Prostate gland (tissue), 2 donors: ENCODE measurements around the gene IL3RA. TPM values are rescaled to one million over a fixed set of nuclear protein-coding genes. Genes with fewer than 3 reads are reported as not detected.

ENCODE experiments used
- DNase-seq: peaks from one replicate; pipeline ENCODE4 v3.0.0-alpha.2; 2019; ENCODE audit warnings: low spot score
- H3K27ac ChIP-seq, 2 donors: fragments of 200-600 bp; sonication (generic); 2 replicates each; pipeline ENCODE4 v1.5.1; 2017 to 2019
- H3K27me3 ChIP-seq: fragments of 200-600 bp; sonication (generic); replicated peaks from 2 replicates; pipeline ENCODE4 v1.5.1; 2019; ENCODE audit not compliant: insufficient read depth
- H3K36me3 ChIP-seq, 2 donors: fragments of 200-600 bp; sonication (generic); 1 replicate in 1 of 2; 2 replicates in 1 of 2; pipeline versions ENCODE4 v1.5.1 to v1.8.1; 2017 to 2019
- H3K4me1 ChIP-seq: fragments of 200-600 bp; sonication (generic); replicated peaks from 2 replicates; pipeline ENCODE4 v1.5.1; 2019
- H3K4me3 ChIP-seq, 2 donors: fragments of 200-600 bp; sonication (generic); 2 replicates each; pipeline ENCODE4 v1.5.1; 2017 to 2019
- H3K9me3 ChIP-seq: fragments of 200-600 bp; sonication (generic); 2 replicates; pipeline ENCODE4 v1.5.1; 2017
- POLR2A ChIP-seq: fragments of 450-650 bp; IDR thresholded peaks from one replicate; pipeline ENCODE4 v1.6.1; 2016; ENCODE audit warnings: antibody characterized with exemption, mild to moderate bottlenecking
- POLR2AphosphoS5 ChIP-seq: sonication (generic); formaldehyde crosslinking; IDR thresholded peaks from one replicate; pipeline ENCODE4 v1.6.1; 2017; ENCODE audit warnings: antibody characterized with exemption
- WGBS: methylation state at CpG from one replicate; pipeline ENCODE4 v1.1.5; 2018; 5-methylcytosine and 5-hydroxymethylcytosine counted together
- intact Hi-C: fragments of 100-400 bp; cut with DNase I; formaldehyde crosslinking; loops from one replicate; pipeline ENCODE4 v1.14.2; 2022
- total RNA-seq, 2 donors: library from RNA; depleted of rRNA; stranded (reverse); fragments of >200 nt; gene quantifications; one replicate each; pipeline ENCODE4 v1.1.0, GENCODE V29; 2016
- TF ChIP-seq, protein P1 (sequence below), 4 experiments: fragments of 200-600 bp in 2 of 4; fragments of 450-650 bp in 2 of 4; sonication (generic) in 2 of 4; IDR thresholded peaks; 1 replicate in 3 of 4; 2 replicates in 1 of 4; pipeline ENCODE4 v1.5.1; 2016 to 2019; ENCODE audit warnings: antibody characterized with exemption in 4 of 4, mild to moderate bottlenecking in 2 of 4, moderate library complexity in 2 of 4

The IL3RA gene
- total RNA-seq, 2 donors from 2014 or later = 3.3 to 7.2 TPM

DNA sequence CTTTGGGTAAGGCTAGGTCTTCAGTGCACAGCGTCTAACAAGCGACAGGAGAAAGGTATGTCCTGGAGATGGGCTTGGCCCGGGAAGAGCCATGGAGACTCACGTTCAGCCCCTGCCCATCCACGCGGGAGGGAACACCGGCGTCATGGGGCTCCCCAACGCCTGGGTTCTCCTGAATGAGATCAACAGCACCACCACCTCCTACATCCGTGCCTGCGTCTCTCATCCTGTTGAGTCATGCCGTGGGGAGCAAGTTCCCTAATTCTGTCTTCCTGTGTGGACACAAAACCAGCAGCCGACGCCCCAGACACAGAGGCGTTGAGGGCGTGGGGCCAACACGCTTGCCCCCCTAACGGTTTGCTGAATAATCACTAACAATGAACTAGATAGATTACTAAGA, 20.1 kb upstream of the IL3RA start:
- Histone ChIP-seq H3K36me3 (no peaks in the 10 kb centered on the region), H3K27ac (no peak overlapping the region), H3K27me3 (no peaks in the 10 kb centered on the region), H3K4me3 (no peak overlapping the region), H3K4me1 (no peaks in the 10 kb centered on the region), H3K9me3 (no peaks in the 10 kb centered on the region)
- no peak for DNase-seq
- WGBS = 72% methylated on average over 18 of the region's 18 CpGs
- intact Hi-C loops = no loop called here
- TF ChIP-seq POLR2A (no peak), POLR2AphosphoS5 (no peak)
- TF ChIP-seq, protein P1, sequence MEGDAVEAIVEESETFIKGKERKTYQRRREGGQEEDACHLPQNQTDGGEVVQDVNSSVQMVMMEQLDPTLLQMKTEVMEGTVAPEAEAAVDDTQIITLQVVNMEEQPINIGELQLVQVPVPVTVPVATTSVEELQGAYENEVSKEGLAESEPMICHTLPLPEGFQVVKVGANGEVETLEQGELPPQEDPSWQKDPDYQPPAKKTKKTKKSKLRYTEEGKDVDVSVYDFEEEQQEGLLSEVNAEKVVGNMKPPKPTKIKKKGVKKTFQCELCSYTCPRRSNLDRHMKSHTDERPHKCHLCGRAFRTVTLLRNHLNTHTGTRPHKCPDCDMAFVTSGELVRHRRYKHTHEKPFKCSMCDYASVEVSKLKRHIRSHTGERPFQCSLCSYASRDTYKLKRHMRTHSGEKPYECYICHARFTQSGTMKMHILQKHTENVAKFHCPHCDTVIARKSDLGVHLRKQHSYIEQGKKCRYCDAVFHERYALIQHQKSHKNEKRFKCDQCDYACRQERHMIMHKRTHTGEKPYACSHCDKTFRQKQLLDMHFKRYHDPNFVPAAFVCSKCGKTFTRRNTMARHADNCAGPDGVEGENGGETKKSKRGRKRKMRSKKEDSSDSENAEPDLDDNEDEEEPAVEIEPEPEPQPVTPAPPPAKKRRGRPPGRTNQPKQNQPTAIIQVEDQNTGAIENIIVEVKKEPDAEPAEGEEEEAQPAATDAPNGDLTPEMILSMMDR (IDR thresholded peaks at IDR 0.05) = no peak

DNA sequence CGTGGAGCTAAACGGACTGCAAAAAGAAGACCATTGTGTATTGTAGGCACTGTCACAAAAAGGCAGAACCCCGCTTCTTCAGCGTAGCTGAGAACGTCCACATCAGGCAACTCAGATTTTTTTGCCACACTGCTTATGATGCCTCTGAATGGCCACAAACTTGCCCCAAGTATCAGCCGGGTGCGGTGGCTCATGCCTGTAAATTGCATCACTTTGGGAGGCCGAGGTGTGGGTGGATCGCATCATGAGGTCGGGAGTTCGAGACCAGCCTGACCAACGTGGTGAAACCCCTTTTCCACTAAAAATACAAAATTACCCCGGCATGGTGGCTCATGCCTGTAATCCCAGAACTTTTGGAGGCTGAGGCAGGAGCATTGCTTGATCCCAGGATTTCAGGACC, 14.9 kb upstream of the IL3RA start:
- no peak overlapping the region for H3K27ac ChIP-seq
- H3K9me3 ChIP-seq = no peaks in the 10 kb centered on the region
- no peaks in the 10 kb centered on the region for H3K27me3 ChIP-seq
- H3K4me1 ChIP-seq = no peaks in the 10 kb centered on the region
- DNase-seq = no peak
- intact Hi-C loops = no loop called here
- TF ChIP-seq POLR2A (no peak), POLR2AphosphoS5 (no peak)
- TF ChIP-seq, protein P1 (IDR thresholded peaks at IDR 0.05) = no peak
- H3K36me3 ChIP-seq = no peaks in the 10 kb centered on the region
- 71% methylated on average over 13 of the region's 13 CpGs for WGBS
- no peak overlapping the region for H3K4me3 ChIP-seq

DNA sequence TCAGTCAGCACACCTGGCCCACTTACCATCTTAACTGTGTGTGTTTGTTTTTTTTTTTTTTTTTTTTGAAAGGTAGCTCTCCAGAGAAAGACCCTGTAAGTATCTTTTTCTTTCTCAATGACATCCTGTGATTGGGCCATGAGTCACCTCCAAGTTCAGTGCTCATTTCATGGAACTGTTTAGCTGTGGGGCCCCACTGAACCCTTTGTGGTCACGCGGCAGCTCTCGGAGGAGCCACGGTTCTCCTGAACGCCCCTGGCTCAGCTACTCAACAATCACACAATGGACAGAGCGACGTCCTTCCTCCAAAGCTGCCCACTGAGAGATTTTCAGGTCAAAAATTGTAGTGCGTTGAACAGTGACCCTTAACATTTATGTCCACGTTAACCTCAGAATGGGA, 14.2 kb upstream of the IL3RA start:
- H3K27me3 ChIP-seq = no peaks in the 10 kb centered on the region
- H3K36me3 ChIP-seq = no peaks in the 10 kb centered on the region
- no peak overlapping the region for H3K27ac ChIP-seq
- WGBS = 76% methylated on average over 9 of the region's 9 CpGs
- H3K4me3 ChIP-seq = no peak overlapping the region
- no peaks in the 10 kb centered on the region for H3K4me1 ChIP-seq
- intact Hi-C loops = no loop called here
- no peaks in the 10 kb centered on the region for H3K9me3 ChIP-seq
- DNase-seq = no peak
- TF ChIP-seq POLR2A (no peak), POLR2AphosphoS5 (no peak)
- TF ChIP-seq, protein P1 (IDR thresholded peaks at IDR 0.05) = no peak

DNA sequence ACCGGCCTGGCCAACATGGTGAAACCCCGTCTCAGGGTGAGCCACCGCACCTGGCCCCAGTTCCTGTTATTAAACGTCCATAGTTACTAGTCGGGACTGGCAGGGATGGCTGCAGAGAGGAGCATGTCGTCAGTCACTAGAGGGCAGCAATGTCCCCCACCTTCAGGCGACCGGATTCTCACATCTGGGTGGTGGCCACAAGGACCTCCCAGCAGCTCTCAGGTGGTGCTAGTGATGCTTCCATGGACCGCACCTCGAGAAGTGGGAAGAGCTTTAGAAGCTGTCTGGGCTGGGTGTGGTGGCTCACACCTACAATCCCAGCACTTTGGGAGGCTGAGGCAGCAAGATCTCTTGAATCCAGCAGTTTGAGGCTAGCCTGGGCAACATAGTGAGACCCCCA, 13.3 kb upstream of the IL3RA start:
- no peaks in the 10 kb centered on the region for H3K4me1 ChIP-seq
- no peak for DNase-seq
- no peak overlapping the region for H3K4me3 ChIP-seq
- TF ChIP-seq, protein P1 (IDR thresholded peaks at IDR 0.05) = no peak
- no peak for TF ChIP-seq POLR2AphosphoS5
- no peak for TF ChIP-seq POLR2A
- H3K27me3 ChIP-seq = no peaks in the 10 kb centered on the region
- no peaks in the 10 kb centered on the region for H3K9me3 ChIP-seq
- intact Hi-C loops = no loop called here
- H3K36me3 ChIP-seq = no peaks in the 10 kb centered on the region
- 29% methylated on average over 10 of the region's 10 CpGs for WGBS
- H3K27ac ChIP-seq = no peak overlapping the region

DNA sequence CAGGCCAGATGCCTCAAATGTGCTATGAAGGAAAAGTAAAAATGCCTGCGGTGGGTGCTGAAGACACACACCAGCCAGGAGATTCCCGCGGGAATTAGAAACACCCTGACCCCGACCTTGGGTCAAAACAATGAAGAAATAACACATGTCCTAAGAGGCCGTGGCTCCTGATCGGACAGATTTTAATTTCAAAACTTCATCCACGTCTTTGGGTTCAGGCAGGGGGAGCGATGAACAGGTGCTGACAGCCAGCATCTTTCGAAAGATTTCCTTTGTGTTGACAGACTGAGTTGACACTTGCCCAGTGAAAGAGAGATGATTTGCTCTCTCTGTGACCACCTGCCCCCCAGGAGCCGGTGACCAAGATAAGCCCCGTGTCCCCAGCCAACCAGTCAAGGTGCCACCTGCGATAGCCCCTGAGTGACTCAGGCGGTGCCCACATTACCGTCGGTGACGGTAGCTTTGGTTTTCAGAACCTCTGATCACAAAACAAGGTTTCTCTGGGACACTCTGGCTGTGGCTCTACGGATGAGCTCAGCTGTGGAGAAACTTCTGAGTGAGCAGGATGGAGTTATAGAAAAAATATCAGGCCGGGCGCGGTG, 11.0 kb upstream of the IL3RA start:
- no peaks in the 10 kb centered on the region for H3K4me1 ChIP-seq
- H3K9me3 ChIP-seq = no peaks in the 10 kb centered on the region
- H3K4me3 ChIP-seq = no peak overlapping the region
- no peaks in the 10 kb centered on the region for H3K36me3 ChIP-seq
- no peak overlapping the region for H3K27ac ChIP-seq
- H3K27me3 ChIP-seq = no peaks in the 10 kb centered on the region
- WGBS = 47% methylated on average over 20 of the region's 20 CpGs
- TF ChIP-seq, protein P1 (IDR thresholded peaks at IDR 0.05) = no peak
- TF ChIP-seq POLR2A (no peak), POLR2AphosphoS5 (no peak)
- no peak for DNase-seq
- intact Hi-C loops = no loop called here
